GM19467 (cell line): ENCODE measurements around the gene CTCF.

Experiments used
- ATAC-seq: cut with Tn5 transposase; IDR thresholded peaks from one replicate; pipeline ENCODE4 v1.9.1; 2021; ENCODE audit warnings: mild to moderate bottlenecking, moderate library complexity; ENCODE audit not compliant: unreplicated experiment

CTCF gene

GRCh38 chr16:67594256-67594915 lies 32.1 kb downstream of the CTCF start:
- no peak for ATAC-seq

DNA sequence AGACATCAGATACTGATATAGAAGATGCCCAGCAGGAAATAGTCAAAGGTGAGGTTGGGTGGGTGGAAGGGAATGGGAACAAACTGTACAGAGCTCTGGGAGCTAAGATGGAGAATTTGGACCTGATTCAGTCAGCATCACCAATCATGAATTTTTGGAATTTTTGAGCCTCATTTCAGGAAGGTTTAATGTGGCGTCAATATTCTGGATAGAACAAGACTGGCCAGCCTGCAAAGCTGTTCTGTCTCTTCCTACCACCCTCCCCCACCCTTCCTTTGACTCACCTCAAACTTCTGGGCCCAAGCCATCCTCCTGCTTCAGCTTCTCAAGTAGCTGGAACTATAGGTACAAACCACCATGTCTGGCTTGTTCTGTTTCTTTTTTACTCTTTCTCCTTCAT lies 32.6 kb downstream of the CTCF start:
- ATAC-seq = no peak

DNA sequence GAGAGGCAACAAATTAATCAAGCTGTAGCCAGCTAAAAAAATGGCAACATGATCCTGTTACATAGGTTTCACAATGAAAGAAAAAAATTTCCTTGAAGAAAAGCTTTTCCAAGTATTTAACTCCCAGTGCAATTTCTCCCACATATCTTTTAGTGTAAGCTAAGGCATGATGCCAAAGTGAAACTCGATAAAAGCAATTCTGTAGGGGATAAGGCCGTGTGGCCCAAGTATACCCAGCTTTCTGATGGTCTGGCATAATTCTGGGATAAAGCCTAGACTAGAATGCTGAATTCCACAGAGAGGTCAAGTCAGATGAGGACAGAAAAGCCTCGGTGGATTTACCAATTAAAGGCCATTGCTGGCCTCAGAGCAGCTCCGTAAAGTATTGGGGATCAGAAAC lies 36.2 kb downstream of the CTCF start:
- no peak for ATAC-seq

DNA sequence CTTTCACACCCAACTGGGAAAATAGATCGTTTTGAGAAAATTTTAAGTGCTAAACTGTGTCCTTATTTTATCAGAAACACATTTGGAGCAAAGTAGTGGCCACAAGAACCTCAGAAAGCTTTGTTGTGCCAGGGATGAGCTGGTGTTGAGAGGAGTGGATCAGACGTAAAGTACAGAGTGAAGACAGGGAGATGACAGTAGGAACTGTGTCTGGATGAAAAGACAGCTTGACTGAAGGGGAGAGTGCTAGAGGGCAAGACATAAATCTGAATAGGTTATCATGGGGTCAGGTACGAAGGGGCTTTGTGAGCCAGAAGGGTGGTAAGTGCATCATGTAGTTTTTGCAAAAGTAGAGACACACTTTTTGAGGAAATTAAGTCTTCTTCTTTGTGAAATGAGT lies 43.3 kb downstream of the CTCF start:
- ATAC-seq = no peak

DNA sequence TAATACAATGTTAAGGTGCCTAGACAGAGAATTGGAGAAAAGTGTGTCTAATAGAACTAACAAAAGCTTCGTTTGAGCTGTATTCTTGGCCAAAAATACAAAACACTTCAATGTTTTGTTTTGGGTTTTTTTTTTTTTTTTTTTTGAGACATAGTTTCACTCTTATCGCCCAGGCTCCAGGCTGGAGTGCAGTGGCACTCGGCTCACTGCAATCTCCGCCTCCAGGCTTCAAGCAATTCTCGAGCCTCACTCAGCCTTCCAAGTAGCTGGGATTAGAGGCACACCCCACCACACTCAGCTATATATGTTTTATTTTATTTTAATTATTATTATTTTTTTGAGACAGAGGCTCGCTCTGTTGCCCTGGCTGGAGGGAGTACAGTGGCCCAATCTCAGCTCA lies 44.3 kb downstream of the CTCF start:
- no peak for ATAC-seq

GRCh38 chr16:67608364-67608763 lies 46.0 kb downstream of the CTCF start:
- ATAC-seq = no peak

GRCh38 chr16:67613808-67614207 lies 51.5 kb downstream of the CTCF start:
- no peak for ATAC-seq

DNA sequence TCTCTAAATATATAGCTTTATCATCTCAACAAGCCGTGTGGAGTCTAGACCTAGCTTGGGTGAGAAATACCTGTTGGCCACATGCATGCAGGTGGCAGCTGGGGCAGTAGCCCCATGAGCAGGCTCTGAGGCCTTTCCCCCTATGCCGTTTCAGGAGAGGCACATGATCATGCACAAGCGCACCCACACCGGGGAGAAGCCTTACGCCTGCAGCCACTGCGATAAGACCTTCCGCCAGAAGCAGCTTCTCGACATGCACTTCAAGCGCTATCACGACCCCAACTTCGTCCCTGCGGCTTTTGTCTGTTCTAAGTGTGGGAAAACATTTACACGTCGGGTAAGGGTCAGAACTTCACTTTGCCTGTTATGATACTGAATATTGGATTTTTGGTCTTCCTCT lies 65.9 kb downstream of the CTCF start:
- ATAC-seq = no peak

DNA sequence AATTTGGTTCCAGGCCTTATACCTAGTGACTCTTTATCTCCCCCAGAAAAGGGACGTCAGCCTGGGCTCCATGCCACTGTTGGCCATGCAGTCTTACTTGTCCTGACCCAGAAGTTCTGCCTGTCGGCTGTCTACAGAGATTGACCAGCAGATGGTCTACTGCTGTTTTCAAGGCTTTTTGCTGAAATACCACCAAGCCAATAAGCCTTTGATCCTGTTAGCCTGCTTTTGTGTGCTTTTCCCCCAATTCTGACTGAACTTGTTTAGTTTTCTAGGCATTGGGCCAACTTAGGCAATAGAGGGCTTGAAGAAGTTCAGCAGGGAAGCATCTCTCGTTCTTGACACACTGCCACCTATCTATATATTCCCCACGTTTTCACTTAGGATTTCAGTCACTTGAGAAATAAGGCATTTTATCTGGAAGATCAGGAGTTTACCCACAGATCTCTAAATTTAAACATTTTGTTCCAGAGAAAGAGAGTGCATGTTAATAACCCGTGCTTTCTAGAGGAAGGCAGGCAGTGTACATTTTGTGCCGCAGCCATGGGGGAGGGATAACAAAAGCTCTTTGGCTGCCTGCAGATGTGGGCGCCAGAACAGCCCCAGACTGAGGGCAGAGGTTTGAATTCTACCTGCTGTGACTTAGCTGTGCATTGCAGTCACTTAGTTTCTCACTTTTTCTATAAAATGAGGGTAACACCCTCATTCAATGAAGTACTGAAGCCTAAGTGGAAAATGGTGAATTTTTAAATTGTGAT lies 70.3 kb downstream of the CTCF start:
- ATAC-seq = no peak

DNA sequence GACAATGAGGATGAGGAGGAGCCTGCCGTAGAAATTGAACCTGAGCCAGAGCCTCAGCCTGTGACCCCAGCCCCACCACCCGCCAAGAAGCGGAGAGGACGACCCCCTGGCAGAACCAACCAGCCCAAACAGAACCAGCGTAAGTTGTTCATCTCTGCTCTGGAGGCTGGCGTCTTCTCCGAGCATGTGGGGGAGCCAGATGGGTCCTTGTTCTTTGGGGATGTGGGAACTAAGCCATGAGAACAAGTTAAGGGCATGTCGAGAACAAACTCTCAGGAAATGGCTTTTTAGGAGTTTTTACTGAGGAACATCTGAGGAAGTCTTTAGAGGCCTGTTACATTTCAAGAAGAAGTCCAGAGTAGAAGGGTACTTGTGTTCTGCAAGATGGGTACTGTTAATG lies 74.4 kb downstream of the CTCF start:
- ATAC-seq = no peak

DNA sequence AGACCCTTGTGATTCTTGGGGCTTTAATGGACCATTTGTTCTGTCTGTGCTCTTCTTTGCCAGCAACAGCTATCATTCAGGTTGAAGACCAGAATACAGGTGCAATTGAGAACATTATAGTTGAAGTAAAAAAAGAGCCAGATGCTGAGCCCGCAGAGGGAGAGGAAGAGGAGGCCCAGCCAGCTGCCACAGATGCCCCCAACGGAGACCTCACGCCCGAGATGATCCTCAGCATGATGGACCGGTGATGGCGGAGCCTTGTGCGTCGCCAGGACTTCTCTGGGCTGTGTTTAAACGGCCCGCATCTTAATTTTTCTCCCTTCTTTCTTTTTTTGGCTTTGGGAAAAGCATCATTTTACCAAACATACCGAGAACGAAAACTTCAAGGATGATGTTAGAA lies 75.3 kb downstream of the CTCF start:
- ATAC-seq = no peak

- no peak for ATAC-seq
These were observed 79.7 kb downstream of the CTCF start for GRCh38 chr16:67641779-67642708.

GRCh38 chr16:67644038-67644437 lies 81.7 kb downstream of the CTCF start:
- no peak for ATAC-seq

GRCh38 chr16:67645397-67646121 lies 83.2 kb downstream of the CTCF start:
- no peak for ATAC-seq

- no peak for ATAC-seq
These were observed 84.9 kb downstream of the CTCF start for GRCh38 chr16:67647111-67647651.

- no peak for ATAC-seq
These were observed 85.4 kb downstream of the CTCF start for GRCh38 chr16:67647681-67648080.

DNA sequence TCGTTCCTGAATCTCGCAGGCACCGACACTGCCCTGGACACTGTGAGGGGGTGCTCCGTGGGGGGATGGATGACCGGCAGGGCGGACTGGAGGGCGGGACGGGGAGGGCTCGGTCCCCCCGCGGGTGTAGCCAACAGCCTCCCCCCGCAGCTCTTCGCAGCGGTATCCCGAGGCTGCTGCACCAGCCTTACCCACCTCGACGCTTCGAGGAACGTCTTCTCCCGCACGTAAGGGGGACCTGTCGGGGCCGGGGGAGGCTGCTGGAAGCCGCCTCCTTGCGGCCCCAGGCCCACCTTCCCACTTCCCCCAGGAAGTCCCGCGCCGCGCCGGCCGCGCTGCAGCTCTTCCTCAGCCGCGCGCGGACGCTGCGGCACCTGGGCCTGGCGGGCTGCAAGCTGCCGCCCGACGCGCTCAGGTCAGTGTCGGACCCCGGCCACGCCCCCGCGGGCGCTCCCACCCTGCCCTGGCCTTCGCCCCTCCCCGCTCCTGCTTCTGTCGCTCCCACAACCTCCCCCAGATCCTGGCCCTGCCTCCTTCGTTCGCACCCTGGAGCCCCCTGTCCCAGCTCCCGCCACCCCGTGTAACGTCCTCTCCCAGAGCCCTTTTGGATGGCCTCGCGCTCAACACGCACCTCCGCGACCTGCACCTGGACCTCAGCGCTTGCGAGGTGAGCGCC lies 85.9 kb downstream of the CTCF start:
- no peak for ATAC-seq

GRCh38 chr16:67648764-67649407 lies 86.6 kb downstream of the CTCF start:
- no peak for ATAC-seq

DNA sequence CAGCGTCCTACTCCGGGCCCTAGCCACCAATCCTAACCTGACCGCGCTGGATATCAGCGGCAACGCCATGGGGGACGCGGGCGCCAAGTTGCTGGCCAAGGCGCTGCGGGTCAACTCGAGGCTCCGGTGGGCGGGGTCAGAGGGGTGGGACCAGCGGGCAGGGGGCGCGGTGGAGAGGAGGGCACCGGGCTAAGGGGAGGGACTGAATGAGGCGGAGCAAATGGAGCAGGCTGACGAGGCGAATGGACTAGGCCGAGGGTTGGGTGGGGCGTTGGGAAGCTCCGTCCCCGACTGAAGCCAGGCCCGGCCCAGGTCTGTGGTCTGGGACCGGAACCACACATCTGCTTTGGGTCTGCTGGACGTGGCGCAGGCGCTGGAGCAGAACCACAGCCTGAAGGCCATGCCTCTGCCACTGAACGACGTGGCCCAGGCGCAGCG lies 87.2 kb downstream of the CTCF start:
- ATAC-seq = no peak

DNA sequence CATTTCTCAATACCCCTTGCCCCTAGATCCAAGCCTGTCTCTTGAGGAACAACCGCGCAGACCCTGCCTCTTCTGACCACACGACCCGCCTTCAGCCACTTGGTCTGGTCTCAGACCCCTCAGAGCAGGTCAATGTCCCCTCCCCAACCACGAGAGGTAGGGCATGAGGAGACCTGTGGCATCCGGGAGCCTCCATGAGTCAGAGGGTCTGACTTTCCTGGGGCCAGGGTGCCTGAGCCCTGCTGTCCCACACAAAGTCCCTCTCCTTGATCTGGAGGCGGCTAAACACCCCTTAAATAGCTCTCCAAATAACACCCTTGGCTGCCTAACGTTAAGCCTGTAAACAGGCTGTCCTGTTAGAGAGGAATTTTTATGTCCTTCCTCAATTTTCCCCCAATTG lies 87.7 kb downstream of the CTCF start:
- no peak for ATAC-seq
